ENCODE results near the gene GDPGP1.

Gene GDPGP1

DNA sequence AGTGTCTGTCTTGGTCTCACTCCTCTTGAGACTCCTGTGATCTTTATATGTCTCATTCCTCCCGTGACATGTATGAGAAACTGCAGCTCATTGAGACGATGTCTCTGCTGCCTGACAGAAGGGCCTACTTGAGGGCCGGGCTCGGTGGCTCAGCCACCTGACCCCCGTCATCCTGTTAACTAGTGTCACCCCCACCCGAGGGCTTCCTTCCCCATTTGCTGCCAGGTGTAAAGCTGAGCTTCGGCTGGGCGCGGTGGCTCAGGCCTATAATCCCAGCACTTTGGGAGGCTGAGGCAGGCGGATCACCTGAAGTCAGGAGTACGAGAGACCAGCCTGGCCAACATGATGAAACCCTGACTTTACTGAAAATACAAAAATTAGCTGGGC is 20.2 kb upstream of the GDPGP1 start:
- no peak overlapping the region for H3K4ac ChIP-seq (ENCODE audit: low read depth, low read length)

GRCh38 chr15:90214553-90215196 is 19.3 kb upstream of the GDPGP1 start:
- Histone ChIP-seq H3K4me3 (ENCODE audit: low read depth, low read length) (no peak overlapping the region), H4K12ac (ENCODE audit: low read depth, low read length) (no peak overlapping the region), H3K79me2 (ENCODE audit: control insufficient read depth, insufficient read depth, low read length, poor library complexity) (no peaks in the 10 kb centered on the region), H2BK120ac (ENCODE audit: insufficient read depth, low read length, poor library complexity) (no peak overlapping the region), H3K18ac (ENCODE audit: low read length) (no peak overlapping the region), H3K4me2 (ENCODE audit: low read length) (no peak overlapping the region), H3K79me1 (ENCODE audit: low read length) (peaks cover 4% of the 10 kb centered on the region), H4K91ac (ENCODE audit: low read depth, low read length) (no peak overlapping the region), H3K4ac (ENCODE audit: low read depth, low read length) (no peak overlapping the region), H2AK5ac (ENCODE audit: low read length) (no peak overlapping the region), H3K27me3 (ENCODE audit: insufficient read depth, low read length) (no peaks in the 10 kb centered on the region), H4K8ac (ENCODE audit: low read depth, low read length) (no peak overlapping the region), H3K27ac (ENCODE audit: low read depth, low read length) (no peak overlapping the region), H3K14ac (ENCODE audit: low read length) (no peak overlapping the region), H3K23ac (ENCODE audit: low read length) (no peak overlapping the region), H2AFZ (ENCODE audit: insufficient read depth, low read length, poor library complexity) (no peak overlapping the region), H2BK12ac (ENCODE audit: low read length) (no peak overlapping the region), H2BK5ac (ENCODE audit: low read depth, low read length, poor library complexity) (no peak overlapping the region), H3K36me3 (ENCODE audit: control insufficient read depth in 1 of 2, insufficient read depth in 2 of 2, low read length in 2 of 2) (peaks cover 0 to 3% of the 10 kb centered on the region in 2 experiments), H3K4me1 (ENCODE audit: control insufficient read depth in 1 of 2, insufficient read depth in 2 of 2, low read length in 2 of 2) (peaks cover 19 to 27% of the 10 kb centered on the region in 2 experiments), H3K9ac (ENCODE audit: low read length) (no peak overlapping the region), H3K9me3 (ENCODE audit: insufficient read depth, low read depth, low read length) (no peaks in the 10 kb centered on the region)
- peak in 1 of 2 donors; percentile 52 for DNase-seq
- WGBS (ENCODE audit: extremely low coverage, insufficient coverage, insufficient read length), result no CpG with 5 or more reads among the region's 8 CpGs

More for the DNA sequence above, 20.2 kb upstream of the GDPGP1 start:
- H3K36me3 ChIP-seq (ENCODE audit: control insufficient read depth in 1 of 2, insufficient read depth in 2 of 2, low read length in 2 of 2), result peaks cover 0 to 3% of the 10 kb centered on the region in 2 experiments
- H2BK120ac ChIP-seq (ENCODE audit: insufficient read depth, low read length, poor library complexity), result no peak overlapping the region
- H2BK5ac ChIP-seq (ENCODE audit: low read depth, low read length, poor library complexity), result no peak overlapping the region
- peaks cover 19 to 27% of the 10 kb centered on the region in 2 experiments for H3K4me1 ChIP-seq (ENCODE audit: control insufficient read depth in 1 of 2, insufficient read depth in 2 of 2, low read length in 2 of 2)
- no peak overlapping the region for H2AFZ ChIP-seq (ENCODE audit: insufficient read depth, low read length, poor library complexity)
- H4K8ac ChIP-seq (ENCODE audit: low read depth, low read length), result no peak overlapping the region
- no peaks in the 10 kb centered on the region for H3K27me3 ChIP-seq (ENCODE audit: insufficient read depth, low read length)
- no peak overlapping the region for H2AK5ac ChIP-seq (ENCODE audit: low read length)
- no peak overlapping the region for H3K23ac ChIP-seq (ENCODE audit: low read length)
- H3K18ac ChIP-seq (ENCODE audit: low read length), result no peak overlapping the region
- no peak overlapping the region for H3K9ac ChIP-seq (ENCODE audit: low read length)
- WGBS (ENCODE audit: extremely low coverage, insufficient coverage, insufficient read length), result no CpG with 5 or more reads among the region's 11 CpGs
- H4K91ac ChIP-seq (ENCODE audit: low read depth, low read length), result no peak overlapping the region
- peak overlapping the region; percentile 57 for H3K27ac ChIP-seq (ENCODE audit: low read depth, low read length)
- H4K12ac ChIP-seq (ENCODE audit: low read depth, low read length), result no peak overlapping the region
- H3K4me3 ChIP-seq (ENCODE audit: low read depth, low read length), result no peak overlapping the region
- H3K4me2 ChIP-seq (ENCODE audit: low read length), result no peak overlapping the region
- H3K14ac ChIP-seq (ENCODE audit: low read length), result no peak overlapping the region
- no peak for DNase-seq
- no peak overlapping the region for H2BK12ac ChIP-seq (ENCODE audit: low read length)
- no peaks in the 10 kb centered on the region for H3K9me3 ChIP-seq (ENCODE audit: insufficient read depth, low read depth, low read length)
- H3K79me2 ChIP-seq (ENCODE audit: control insufficient read depth, insufficient read depth, low read length, poor library complexity), result no peaks in the 10 kb centered on the region
- H3K79me1 ChIP-seq (ENCODE audit: low read length), result peaks cover 4% of the 10 kb centered on the region

DNA sequence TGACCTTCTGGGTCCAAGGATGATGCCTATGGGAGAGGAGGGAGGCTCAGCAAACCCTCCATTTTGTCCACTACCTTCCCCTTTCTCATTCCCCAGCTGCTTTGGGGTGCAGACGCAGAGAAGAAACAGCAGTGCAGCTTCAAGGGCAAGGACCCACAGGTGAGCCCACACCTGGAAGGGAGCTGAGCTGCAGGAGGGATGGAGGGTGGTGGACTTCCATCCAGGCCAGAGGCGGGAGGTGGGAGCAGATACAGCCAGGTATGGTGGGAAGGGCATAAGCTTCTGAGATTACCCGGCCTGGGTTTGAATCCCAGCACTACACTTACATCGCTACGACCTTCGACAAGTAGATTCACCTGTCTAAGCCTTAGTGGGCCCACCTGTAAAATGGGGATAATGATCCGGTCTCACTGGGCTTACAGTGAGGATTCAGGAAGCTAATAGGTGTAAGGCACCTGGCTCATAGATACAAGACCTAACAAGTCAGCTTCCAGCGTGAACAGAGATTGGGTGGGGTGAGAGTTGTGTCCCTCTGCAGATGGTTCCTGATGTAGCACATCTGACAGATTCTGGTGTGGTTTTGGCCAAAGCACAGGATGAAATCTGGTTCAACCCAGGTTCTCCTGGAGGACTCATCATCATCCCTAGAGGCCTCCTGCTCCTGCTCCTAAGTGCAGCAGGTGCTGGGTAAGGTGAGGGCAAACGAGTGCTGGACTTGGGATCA is 16.2 kb upstream of the GDPGP1 start:
- WGBS (ENCODE audit: extremely low coverage, insufficient coverage, insufficient read length), result no CpG with 5 or more reads among the region's 9 CpGs
- Histone ChIP-seq H3K4me3 (ENCODE audit: low read depth, low read length) (no peak overlapping the region), H3K79me1 (ENCODE audit: low read length) (no peaks in the 10 kb centered on the region), H3K4me1 (ENCODE audit: control insufficient read depth in 1 of 2, insufficient read depth in 2 of 2, low read length in 2 of 2) (peaks cover 8 to 10% of the 10 kb centered on the region in 2 experiments), H3K4me2 (ENCODE audit: low read length) (no peak overlapping the region), H3K14ac (ENCODE audit: low read length) (no peak overlapping the region), H3K27me3 (ENCODE audit: insufficient read depth, low read length) (no peaks in the 10 kb centered on the region), H3K9ac (ENCODE audit: low read length) (no peak overlapping the region), H4K12ac (ENCODE audit: low read depth, low read length) (no peak overlapping the region), H2AK5ac (ENCODE audit: low read length) (no peak overlapping the region), H3K79me2 (ENCODE audit: control insufficient read depth, insufficient read depth, low read length, poor library complexity) (no peaks in the 10 kb centered on the region), H3K18ac (ENCODE audit: low read length) (no peak overlapping the region), H3K9me3 (ENCODE audit: insufficient read depth, low read depth, low read length) (no peaks in the 10 kb centered on the region), H4K91ac (ENCODE audit: low read depth, low read length) (no peak overlapping the region), H3K36me3 (ENCODE audit: control insufficient read depth in 1 of 2, insufficient read depth in 2 of 2, low read length in 2 of 2) (peaks cover 3% of the 10 kb centered on the region in 2 experiments), H2BK120ac (ENCODE audit: insufficient read depth, low read length, poor library complexity) (no peak overlapping the region), H2AFZ (ENCODE audit: insufficient read depth, low read length, poor library complexity) (no peak overlapping the region), H3K4ac (ENCODE audit: low read depth, low read length) (no peak overlapping the region), H4K8ac (ENCODE audit: low read depth, low read length) (no peak overlapping the region), H2BK5ac (ENCODE audit: low read depth, low read length, poor library complexity) (no peak overlapping the region), H2BK12ac (ENCODE audit: low read length) (no peak overlapping the region), H3K23ac (ENCODE audit: low read length) (no peak overlapping the region), H3K27ac (ENCODE audit: low read depth, low read length) (no peak overlapping the region)
- no peak for DNase-seq

- Histone ChIP-seq H3K4me2 (ENCODE audit: low read length) (no peak overlapping the region), H3K27me3 (ENCODE audit: insufficient read depth, low read length) (no peaks in the 10 kb centered on the region), H3K9me3 (ENCODE audit: insufficient read depth, low read depth, low read length) (no peaks in the 10 kb centered on the region), H3K79me2 (ENCODE audit: control insufficient read depth, insufficient read depth, low read length, poor library complexity) (no peaks in the 10 kb centered on the region), H2AFZ (ENCODE audit: insufficient read depth, low read length, poor library complexity) (no peak overlapping the region), H2BK12ac (ENCODE audit: low read length) (no peak overlapping the region), H4K8ac (ENCODE audit: low read depth, low read length) (no peak overlapping the region), H3K79me1 (ENCODE audit: low read length) (no peaks in the 10 kb centered on the region), H3K9ac (ENCODE audit: low read length) (no peak overlapping the region), H3K23ac (ENCODE audit: low read length) (no peak overlapping the region), H3K4ac (ENCODE audit: low read depth, low read length) (no peak overlapping the region), H2AK5ac (ENCODE audit: low read length) (no peak overlapping the region), H4K12ac (ENCODE audit: low read depth, low read length) (no peak overlapping the region), H3K36me3 (ENCODE audit: control insufficient read depth in 1 of 2, insufficient read depth in 2 of 2, low read length in 2 of 2) (peaks cover 12 to 17% of the 10 kb centered on the region in 2 experiments), H2BK5ac (ENCODE audit: low read depth, low read length, poor library complexity) (no peak overlapping the region), H3K4me1 (ENCODE audit: control insufficient read depth in 1 of 2, insufficient read depth in 2 of 2, low read length in 2 of 2) (no peaks in the 10 kb centered on the region), H3K14ac (ENCODE audit: low read length) (no peak overlapping the region), H4K91ac (ENCODE audit: low read depth, low read length) (no peak overlapping the region), H3K18ac (ENCODE audit: low read length) (no peak overlapping the region), H3K27ac (ENCODE audit: low read depth, low read length) (no peak overlapping the region), H2BK120ac (ENCODE audit: insufficient read depth, low read length, poor library complexity) (no peak overlapping the region), H3K4me3 (ENCODE audit: low read depth, low read length) (no peak overlapping the region)
- WGBS (ENCODE audit: extremely low coverage, insufficient coverage, insufficient read length), result no CpG with 5 or more reads among the region's 17 CpGs
- DNase-seq, result peak in 1 of 2 donors; percentile 37
These were observed 14.4 kb upstream of the GDPGP1 start for GRCh38 chr15:90219421-90220141.
